ENCODE data around the gene KRTAP10-6.
"Not testable (repeated sequence)": the region's sequence is repeated elsewhere in the genome, so short reads cannot be mapped to it uniquely, and the experiment has no call there.

KRTAP10-6 gene

DNA sequence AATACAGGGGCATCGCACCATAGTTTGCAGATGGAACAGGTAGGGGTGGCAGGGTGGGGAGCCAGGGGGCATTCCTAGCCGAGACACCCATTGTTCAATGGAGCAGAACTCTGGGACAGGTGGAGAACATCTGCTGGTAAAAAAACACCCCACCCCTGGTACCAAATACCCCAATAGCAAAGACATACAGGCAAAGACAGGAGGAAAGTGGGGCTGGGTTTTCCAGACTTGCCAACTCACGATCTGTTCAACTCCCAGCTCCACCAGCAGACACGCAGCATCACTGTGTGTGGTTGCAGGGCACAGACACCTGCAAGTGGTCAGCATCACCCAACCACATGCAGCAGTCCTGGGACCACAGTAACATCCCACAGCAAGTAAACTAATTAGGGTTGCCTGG, 19.2 kb upstream of the KRTAP10-6 start:
- H3K27ac Mint-ChIP-seq, result no peak overlapping the region
- H3K4me1 Mint-ChIP-seq, result no peaks in the 10 kb centered on the region
- peaks cover 28% of the 10 kb centered on the region for H3K36me3 Mint-ChIP-seq
- no peak for ATAC-seq
- no peak overlapping the region for H3K4me3 Mint-ChIP-seq
- peaks cover 32% of the 10 kb centered on the region for H3K9me3 Mint-ChIP-seq
- H3K27me3 Mint-ChIP-seq, result peaks cover 45% of the 10 kb centered on the region

- peaks cover 28% of the 10 kb centered on the region for H3K36me3 Mint-ChIP-seq
- not testable (repeated sequence) for H3K27ac Mint-ChIP-seq, H3K4me1 Mint-ChIP-seq, ATAC-seq, H3K4me3 Mint-ChIP-seq
- peaks cover 43% of the 10 kb centered on the region for H3K27me3 Mint-ChIP-seq
- peaks cover 34% of the 10 kb centered on the region for H3K9me3 Mint-ChIP-seq
Measured at GRCh38 chr21:44610157-44610843, 18.0 kb upstream of the KRTAP10-6 start.

- H3K9me3 Mint-ChIP-seq, result peaks cover 34% of the 10 kb centered on the region
- peaks cover 28% of the 10 kb centered on the region for H3K36me3 Mint-ChIP-seq
- H3K4me1 Mint-ChIP-seq, result no peaks in the 10 kb centered on the region
- no peak overlapping the region for H3K27ac Mint-ChIP-seq
- no peak overlapping the region for H3K4me3 Mint-ChIP-seq
- peaks cover 45% of the 10 kb centered on the region for H3K27me3 Mint-ChIP-seq
- ATAC-seq, result no peak
Measured at GRCh38 chr21:44609193-44609592, 16.9 kb upstream of the KRTAP10-6 start.

DNA sequence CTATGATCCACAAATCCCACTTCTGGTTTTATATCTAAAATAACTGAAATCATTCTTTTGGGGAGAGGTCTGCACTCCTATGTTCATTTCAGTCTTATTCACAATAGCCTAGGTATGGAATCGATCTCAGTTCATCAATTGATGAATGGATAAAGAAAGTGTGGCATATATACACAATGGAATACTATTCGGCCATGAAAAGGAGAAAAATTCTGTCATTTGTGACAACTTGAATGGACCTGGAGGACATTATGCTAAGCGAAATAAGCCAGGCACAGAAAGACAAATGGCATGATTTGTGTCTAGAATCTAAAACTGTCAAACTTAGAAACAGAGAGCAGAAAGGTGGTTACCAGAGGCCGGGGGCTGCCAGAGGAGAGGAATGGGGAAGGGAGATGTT, 14.2 kb upstream of the KRTAP10-6 start:
- Mint-ChIP-seq H3K9me3 (peaks cover 21% of the 10 kb centered on the region), H3K4me1 (no peaks in the 10 kb centered on the region), H3K27ac (no peak overlapping the region), H3K4me3 (no peak overlapping the region), H3K36me3 (peaks cover 15% of the 10 kb centered on the region), H3K27me3 (peaks cover 49% of the 10 kb centered on the region)
- no peak for ATAC-seq

DNA sequence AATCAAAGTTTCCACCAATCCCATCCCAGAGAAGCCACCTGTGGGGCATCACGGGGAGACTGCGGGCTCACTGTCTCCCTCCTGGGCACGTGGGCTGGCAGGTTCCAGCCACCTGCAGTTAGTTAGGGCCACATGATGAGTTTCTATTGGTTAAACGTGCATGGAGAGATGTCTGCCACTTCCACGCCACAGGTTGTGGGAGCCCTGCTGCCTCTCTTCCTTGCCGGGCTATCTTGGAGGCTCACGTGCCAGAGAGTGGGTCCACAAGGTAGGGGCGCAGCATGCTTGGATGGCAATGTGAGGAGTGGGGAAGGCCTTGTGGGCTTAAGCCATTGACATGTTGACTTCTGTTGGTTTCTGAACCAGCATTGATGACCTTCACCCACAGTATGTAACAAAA, 11.6 kb upstream of the KRTAP10-6 start:
- Mint-ChIP-seq H3K9me3 (peaks cover 4% of the 10 kb centered on the region), H3K4me1 (no peaks in the 10 kb centered on the region), H3K4me3 (no peak overlapping the region), H3K36me3 (peaks cover 3% of the 10 kb centered on the region), H3K27me3 (peaks cover 66% of the 10 kb centered on the region), H3K27ac (no peak overlapping the region)
- no peak for ATAC-seq

- Mint-ChIP-seq H3K9me3 (peaks cover 6% of the 10 kb centered on the region), H3K27ac (no peak overlapping the region), H3K27me3 (peaks cover 72% of the 10 kb centered on the region), H3K4me1 (no peaks in the 10 kb centered on the region), H3K36me3 (peaks cover 4% of the 10 kb centered on the region), H3K4me3 (no peak overlapping the region)
- ATAC-seq, result no peak
Measured at GRCh38 chr21:44603109-44603875, 11.0 kb upstream of the KRTAP10-6 start.

DNA sequence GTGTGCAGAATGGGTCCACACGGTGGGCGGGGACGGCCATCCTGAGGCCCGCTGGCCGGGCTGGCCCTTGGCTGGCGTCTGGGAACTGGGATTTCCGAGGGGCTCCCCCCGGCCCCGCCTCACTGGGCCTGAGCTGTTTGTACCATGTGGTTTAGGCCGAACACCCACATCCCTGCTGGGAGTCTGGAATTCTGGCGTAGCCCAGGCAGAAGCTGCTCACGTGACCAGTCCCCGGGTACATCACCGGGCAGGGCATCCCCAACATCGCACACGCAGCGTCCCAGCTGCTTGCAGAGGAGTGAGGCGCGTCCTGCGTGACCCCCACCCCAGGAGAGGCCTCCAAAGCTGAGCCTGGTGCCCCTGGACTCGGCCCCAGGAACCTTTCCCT, 10.2 kb upstream of the KRTAP10-6 start:
- Mint-ChIP-seq H3K4me1 (no peaks in the 10 kb centered on the region), H3K36me3 (peaks cover 4% of the 10 kb centered on the region), H3K27me3 (peaks cover 80% of the 10 kb centered on the region), H3K9me3 (peaks cover 9% of the 10 kb centered on the region), H3K4me3 (no peak overlapping the region), H3K27ac (no peak overlapping the region)
- no peak for ATAC-seq

DNA sequence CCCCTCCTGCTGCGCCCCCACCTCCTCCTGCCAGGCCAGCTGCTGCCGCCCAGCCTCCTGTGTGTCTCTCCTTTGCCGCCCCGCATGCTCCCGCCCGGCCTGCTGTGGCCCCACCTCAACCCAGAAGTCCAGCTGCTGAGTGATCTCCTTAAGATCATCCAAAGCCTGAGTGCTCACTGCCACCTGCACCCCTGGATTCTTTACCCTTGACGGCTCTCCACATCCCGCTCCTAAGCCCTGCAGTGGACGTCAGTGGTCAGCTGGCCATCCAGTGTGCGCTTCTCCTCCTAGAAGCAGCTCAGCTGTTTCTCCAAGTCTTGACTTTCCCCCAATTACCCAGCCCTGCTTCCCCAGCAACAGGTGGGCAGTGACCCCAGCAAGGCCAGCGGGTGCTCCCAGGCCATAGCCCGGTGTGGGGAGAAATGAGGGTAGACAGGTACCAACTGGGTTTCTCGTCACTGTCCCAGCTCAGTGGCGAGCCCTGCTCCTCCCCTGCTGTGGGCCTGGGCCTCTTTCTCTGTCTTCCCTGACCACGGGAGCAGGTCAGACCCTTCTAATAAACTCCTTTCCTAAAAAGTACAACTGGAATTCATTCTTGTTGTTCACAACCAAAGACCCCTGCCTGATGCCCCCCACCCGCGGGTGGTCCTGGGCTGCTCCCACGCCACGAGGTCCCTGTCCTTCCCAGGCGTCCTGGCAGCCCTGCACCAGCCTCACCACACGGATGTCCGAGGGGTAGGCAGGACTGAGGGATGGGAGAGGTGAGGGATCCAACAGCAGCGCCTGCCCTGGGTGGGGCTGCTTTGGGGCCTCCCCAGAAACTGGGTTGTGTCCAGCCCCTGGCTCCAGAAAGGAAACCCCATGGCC, 9.5 kb upstream of the KRTAP10-6 start:
- Mint-ChIP-seq H3K36me3 (peaks cover 4% of the 10 kb centered on the region), H3K27ac (no peak overlapping the region), H3K4me3 (no peak overlapping the region), H3K4me1 (no peaks in the 10 kb centered on the region), H3K27me3 (peaks cover 81% of the 10 kb centered on the region), H3K9me3 (peaks cover 9% of the 10 kb centered on the region)
- ATAC-seq, result no peak

- H3K4me3 Mint-ChIP-seq, H3K36me3 Mint-ChIP-seq, ATAC-seq, H3K4me1 Mint-ChIP-seq, H3K9me3 Mint-ChIP-seq, H3K27ac Mint-ChIP-seq: not testable (repeated sequence)
- peaks cover 73% of the 10 kb centered on the region for H3K27me3 Mint-ChIP-seq
Measured at GRCh38 chr21:44601091-44601490, 8.8 kb upstream of the KRTAP10-6 start.

DNA sequence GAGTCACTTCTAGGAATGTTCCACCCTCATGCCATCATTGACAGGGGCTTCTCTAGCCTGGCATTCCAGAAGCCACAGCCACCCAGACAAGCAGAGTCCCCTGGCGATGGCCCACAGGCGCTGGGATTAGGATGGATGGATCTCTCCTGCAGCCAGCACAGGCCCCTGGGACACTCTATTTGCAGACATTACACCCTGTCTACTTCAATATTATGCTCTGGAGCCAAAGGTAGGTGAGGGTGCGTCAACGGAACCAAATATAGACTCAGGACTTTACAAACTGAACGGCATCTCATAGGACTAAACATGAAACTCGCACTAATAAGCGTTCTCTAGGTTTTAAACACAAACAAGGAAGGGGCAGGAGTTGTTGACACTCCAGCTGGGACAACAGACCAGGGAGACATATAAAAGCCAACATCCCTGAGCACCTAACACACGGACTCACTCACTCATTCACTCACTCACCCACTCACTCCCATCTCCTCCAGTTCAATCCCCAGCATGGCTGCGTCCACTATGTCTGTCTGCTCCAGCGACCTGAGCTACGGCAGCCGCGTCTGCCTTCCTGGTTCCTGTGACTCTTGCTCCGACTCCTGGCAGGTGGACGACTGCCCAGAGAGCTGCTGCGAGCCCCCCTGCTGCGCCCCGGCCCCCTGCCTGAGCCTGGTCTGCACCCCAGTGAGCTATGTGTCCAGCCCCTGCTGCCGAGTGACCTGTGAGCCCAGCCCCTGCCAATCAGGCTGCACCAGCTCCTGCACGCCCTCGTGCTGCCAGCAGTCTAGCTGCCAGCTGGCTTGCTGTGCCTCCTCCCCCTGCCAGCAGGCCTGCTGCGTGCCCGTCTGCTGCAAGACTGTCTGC, 8.0 kb upstream of the KRTAP10-6 start, which contains the start of gene KRTAP10-7:
Gene KRTAP10-7 (plus strand): TSS at position 480 of the 861 bp plus-strand sequence. CDS start 25 bp downstream, at position 505.
- not testable (repeated sequence) for H3K4me3 Mint-ChIP-seq

GRCh38 chr21:44599264-44600029, 7.1 kb upstream of the KRTAP10-6 start:
- Mint-ChIP-seq H3K36me3 (peaks cover 4% of the 10 kb centered on the region), H3K27me3 (peaks cover 61% of the 10 kb centered on the region), H3K9me3 (peaks cover 6% of the 10 kb centered on the region), H3K4me1 (no peaks in the 10 kb centered on the region), H3K4me3 (no peak overlapping the region), H3K27ac (no peak overlapping the region)
- no peak for ATAC-seq

More for the DNA sequence above, 8.0 kb upstream of the KRTAP10-6 start, which contains the start of gene KRTAP10-7:
- not testable (repeated sequence) for ATAC-seq, H3K36me3 Mint-ChIP-seq, H3K4me1 Mint-ChIP-seq, H3K27ac Mint-ChIP-seq, H3K9me3 Mint-ChIP-seq
- H3K27me3 Mint-ChIP-seq, result peaks cover 67% of the 10 kb centered on the region

- H3K27ac Mint-ChIP-seq, result no peak overlapping the region
- ATAC-seq, result no peak
- peaks cover 6% of the 10 kb centered on the region for H3K9me3 Mint-ChIP-seq
- peaks cover 47% of the 10 kb centered on the region for H3K27me3 Mint-ChIP-seq
- no peak overlapping the region for H3K4me3 Mint-ChIP-seq
- H3K4me1 Mint-ChIP-seq, result no peaks in the 10 kb centered on the region
- H3K36me3 Mint-ChIP-seq, result peaks cover 4% of the 10 kb centered on the region
Measured at GRCh38 chr21:44598061-44598460, 5.8 kb upstream of the KRTAP10-6 start.

- peaks cover 41% of the 10 kb centered on the region for H3K27me3 Mint-ChIP-seq
- ATAC-seq, result peak; percentile 37
- H3K36me3 Mint-ChIP-seq, result peaks cover 4% of the 10 kb centered on the region
- peaks cover 6% of the 10 kb centered on the region for H3K9me3 Mint-ChIP-seq
- no peak overlapping the region for H3K27ac Mint-ChIP-seq
- H3K4me1 Mint-ChIP-seq, result no peaks in the 10 kb centered on the region
- no peak overlapping the region for H3K4me3 Mint-ChIP-seq
Measured at GRCh38 chr21:44596068-44596725, 3.9 kb upstream of the KRTAP10-6 start.
